Right ventricle myocardium inferior (tissue), 1 donor: ENCODE measurements around the gene ZNF821. TPM values are rescaled to one million over a fixed set of nuclear protein-coding genes. Genes with fewer than 3 reads are reported as not detected.
"Not testable (repeated sequence)": the region's sequence is repeated elsewhere in the genome, so short reads cannot be mapped to it uniquely, and the experiment has no call there.

Experiments used
- ATAC-seq: fragments of 200-7000 bp; cut with Tn5 transposase; one replicate; pipeline ENCODE4 v1.9.1; 2020; ENCODE audit warnings: mild to moderate bottlenecking, moderate library complexity
- DNase-seq: peaks from one replicate; pipeline ENCODE4 v3.0.0; 2021; ENCODE audit errors: missing footprints
- intact Hi-C: fragments of 100-400 bp; cut with DNase I; formaldehyde crosslinking; loops from one replicate; pipeline ENCODE4 v1.11.0; 2022
- total RNA-seq: library from RNA; stranded (reverse); fragmentation: NEBNext Ultra II Directional; extraction: Animal tissue kit (Norgen Biotek cat#: 25700); gene quantifications from one replicate; pipeline ENCODE4 v1.2.1, GENCODE V29; 2021
- donor health status: DM: no; HTN: yes; CAD: no; lungs with severe emphysema.

ZNF821 gene
- total RNA-seq, 1 donor from 2014 or later, result 2.5 TPM

GRCh38 chr16:71870818-71871217 lies 13.2 kb downstream of the ZNF821 start:
- intact Hi-C loops, result no loop called here
- ATAC-seq (no peak), DNase-seq (no peak)

- DNase-seq, result no peak
- ATAC-seq, result no peak
- intact Hi-C loops, result no loop called here
These were observed 14.9 kb downstream of the ZNF821 start for GRCh38 chr16:71869089-71869488.

GRCh38 chr16:71867939-71868338 lies 16.0 kb downstream of the ZNF821 start:
- DNase-seq, result no peak
- no peak for ATAC-seq
- intact Hi-C loops, result no loop called here

GRCh38 chr16:71867175-71867574 lies 16.8 kb downstream of the ZNF821 start:
- not testable (repeated sequence) for ATAC-seq

GRCh38 chr16:71865173-71865863 lies 18.7 kb downstream of the ZNF821 start:
- DNase-seq (no peak), ATAC-seq (no peak)
- intact Hi-C loops, result no loop called here

More at GRCh38 chr16:71867175-71867574, 16.8 kb downstream of the ZNF821 start:
- DNase-seq, intact Hi-C loops: not testable (repeated sequence)

- ATAC-seq (no peak), DNase-seq (no peak)
- intact Hi-C loops, result no loop called here
These were observed 20.0 kb downstream of the ZNF821 start for GRCh38 chr16:71863995-71864394.

GRCh38 chr16:71859762-71860521 lies 24.0 kb downstream of the ZNF821 start:
- intact Hi-C loops, result no loop called here
- no peak for ATAC-seq
- DNase-seq, result no peak

GRCh38 chr16:71855937-71856662 lies 27.9 kb downstream of the ZNF821 start:
- ATAC-seq (no peak), DNase-seq (no peak)
- intact Hi-C loops, result no loop called here

GRCh38 chr16:71854369-71854948 lies 29.5 kb downstream of the ZNF821 start:
- ATAC-seq (no peak), DNase-seq (no peak)
- intact Hi-C loops, result no loop called here

GRCh38 chr16:71853413-71853812 lies 30.6 kb downstream of the ZNF821 start:
- intact Hi-C loops, result no loop called here
- ATAC-seq (no peak), DNase-seq (no peak)

GRCh38 chr16:71852561-71852960 lies 31.4 kb downstream of the ZNF821 start:
- DNase-seq (no peak), ATAC-seq (no peak)
- intact Hi-C loops, result no loop called here

GRCh38 chr16:71852158-71852557 lies 31.8 kb downstream of the ZNF821 start:
- intact Hi-C loops, result no loop called here
- no peak for DNase-seq
- ATAC-seq, result no peak

- no peak for ATAC-seq
- intact Hi-C loops, result no loop called here
These were observed 32.2 kb downstream of the ZNF821 start for GRCh38 chr16:71851746-71852145.

GRCh38 chr16:71848622-71849021 lies 35.4 kb downstream of the ZNF821 start:
- DNase-seq (no peak), ATAC-seq (no peak)
- intact Hi-C loops, result loop anchor here (5.0 kb wide), 1 partner anchor 34 kb away; the partner anchor contains the start of gene ZNF821

More at GRCh38 chr16:71851746-71852145, 32.2 kb downstream of the ZNF821 start:
- no peak for DNase-seq

GRCh38 chr16:71847096-71847495 lies 36.9 kb downstream of the ZNF821 start:
- ATAC-seq, result no peak
- intact Hi-C loops, result loop anchor here (5.0 kb wide), 1 partner anchor 35 kb away; the partner anchor contains the start of gene ZNF821

GRCh38 chr16:71846431-71846830 lies 37.6 kb downstream of the ZNF821 start:
- intact Hi-C loops, result loop anchor here (5.0 kb wide), 1 partner anchor 36 kb away; the partner anchor contains the start of gene ZNF821
- DNase-seq (no peak), ATAC-seq (peak; percentile 2)

More at GRCh38 chr16:71847096-71847495, 36.9 kb downstream of the ZNF821 start:
- DNase-seq, result no peak

GRCh38 chr16:71845639-71846430 lies 38.1 kb downstream of the ZNF821 start, which contains the start of gene ATXN1L:
TSS of gene ATXN1L (plus strand) at chr16:71845976. CDS start at chr16:71849741, 3,765 bp downstream.
- DNase-seq, result peak; percentile 96
- ATAC-seq, result peak; percentile 98
- intact Hi-C loops, result loop anchor here (2.0 to 5.0 kb wide), 2 partner anchors 36 to 37 kb away; partner anchors contain the start of genes AP1G1 and ZNF821

- intact Hi-C loops, result no loop called here
- no peak for ATAC-seq
- DNase-seq, result no peak
These were observed 40.4 kb downstream of the ZNF821 start for GRCh38 chr16:71843572-71843971.
